Tibial nerve (tissue), 3 donors: ENCODE measurements around the gene RIPK4.

Source experiments
- POLR2A ChIP-seq, 2 donors: fragments of 450-650 bp; IDR thresholded peaks; one replicate each; pipeline ENCODE4 v1.6.1; 2017; ENCODE audit warnings: antibody characterized with exemption in 2 of 2, mild to moderate bottlenecking in 2 of 2, moderate library complexity in 2 of 2
- TF ChIP-seq, protein P1 (sequence below), 5 experiments: fragments of 200-600 bp in 3 of 5; fragments of 450-650 bp in 2 of 5; sonication (generic) in 3 of 5; IDR thresholded peaks; one replicate each; pipeline ENCODE4 v1.5.1; 2016 to 2019; ENCODE audit warnings: antibody characterized with exemption in 5 of 5, mild to moderate bottlenecking in 3 of 5, moderate library complexity in 2 of 5

DNA sequence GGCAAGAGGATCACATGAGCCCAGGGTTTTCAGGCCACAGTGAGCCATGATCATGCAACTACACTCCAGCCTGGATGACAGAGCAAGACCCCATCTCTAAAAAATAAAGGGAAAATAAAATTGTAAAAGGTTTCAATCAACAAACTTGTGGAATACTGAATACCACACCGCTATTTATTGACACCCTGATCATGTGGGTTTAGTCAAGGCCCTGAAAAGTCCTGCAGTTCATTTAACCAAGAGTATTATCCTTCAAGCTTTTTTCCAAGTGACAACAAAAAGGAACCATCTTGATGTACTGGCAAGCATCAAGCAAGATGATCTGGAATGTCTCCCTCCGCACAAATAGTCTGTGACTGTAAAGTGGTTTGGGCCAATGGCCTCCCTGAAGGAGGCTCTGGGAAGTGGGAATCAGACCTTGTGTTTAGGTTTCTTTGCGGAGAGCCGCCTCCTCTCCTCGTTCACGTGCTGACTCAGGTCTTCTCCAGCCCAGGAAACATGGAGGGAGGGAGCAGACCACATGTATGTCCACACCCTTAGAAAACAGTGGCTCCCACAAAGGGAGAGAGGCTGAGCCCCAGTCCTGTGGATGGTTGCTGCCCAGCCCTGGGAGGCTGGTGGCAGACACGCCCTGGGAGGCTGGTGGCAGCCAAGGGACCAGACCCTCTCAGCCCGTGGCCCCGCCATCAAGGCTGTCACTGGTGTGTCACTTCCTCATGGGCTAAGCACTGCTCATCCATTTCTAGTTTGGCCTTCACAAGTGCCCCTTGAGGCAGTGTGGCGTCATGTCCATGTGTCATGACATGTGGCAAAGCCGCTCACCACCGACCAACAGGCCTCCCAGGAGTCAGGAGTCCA lies 56.7 kb downstream of the RIPK4 start:
- TF ChIP-seq, protein P1, sequence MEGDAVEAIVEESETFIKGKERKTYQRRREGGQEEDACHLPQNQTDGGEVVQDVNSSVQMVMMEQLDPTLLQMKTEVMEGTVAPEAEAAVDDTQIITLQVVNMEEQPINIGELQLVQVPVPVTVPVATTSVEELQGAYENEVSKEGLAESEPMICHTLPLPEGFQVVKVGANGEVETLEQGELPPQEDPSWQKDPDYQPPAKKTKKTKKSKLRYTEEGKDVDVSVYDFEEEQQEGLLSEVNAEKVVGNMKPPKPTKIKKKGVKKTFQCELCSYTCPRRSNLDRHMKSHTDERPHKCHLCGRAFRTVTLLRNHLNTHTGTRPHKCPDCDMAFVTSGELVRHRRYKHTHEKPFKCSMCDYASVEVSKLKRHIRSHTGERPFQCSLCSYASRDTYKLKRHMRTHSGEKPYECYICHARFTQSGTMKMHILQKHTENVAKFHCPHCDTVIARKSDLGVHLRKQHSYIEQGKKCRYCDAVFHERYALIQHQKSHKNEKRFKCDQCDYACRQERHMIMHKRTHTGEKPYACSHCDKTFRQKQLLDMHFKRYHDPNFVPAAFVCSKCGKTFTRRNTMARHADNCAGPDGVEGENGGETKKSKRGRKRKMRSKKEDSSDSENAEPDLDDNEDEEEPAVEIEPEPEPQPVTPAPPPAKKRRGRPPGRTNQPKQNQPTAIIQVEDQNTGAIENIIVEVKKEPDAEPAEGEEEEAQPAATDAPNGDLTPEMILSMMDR (IDR thresholded peaks at IDR 0.05): no peak
- no peak for TF ChIP-seq POLR2A (IDR thresholded peaks at IDR 0.05)
